Peyer's patch (tissue), 4 donors: ENCODE results near the gene MIF. TPM values are rescaled to one million over a fixed set of nuclear protein-coding genes. Genes with fewer than 3 reads are reported as not detected.

Source experiments
- DNase-seq, 3 donors: peaks; one replicate each; pipeline ENCODE4 v3.0.0-alpha.2; 2017 to 2019
- H3K27ac ChIP-seq, 4 donors: fragments of 200-600 bp; sonication (generic); one replicate each; pipeline ENCODE4 v1.5.1; 2016 to 2019
- H3K27me3 ChIP-seq, 2 donors: fragments of 200-600 bp; sonication (generic); one replicate each; pipeline ENCODE4 v1.5.1; 2019
- H3K36me3 ChIP-seq, 3 donors: fragments of 200-600 bp; sonication (generic); one replicate each; pipeline ENCODE4 v1.5.1; 2016 to 2019
- H3K4me1 ChIP-seq, 4 donors: fragments of 200-600 bp; sonication (generic); one replicate each; pipeline ENCODE4 v1.5.1; 2016 to 2019
- H3K4me3 ChIP-seq, 4 donors: fragments of 200-600 bp; sonication (generic); 1 replicate in 3 of 4; 2 replicates in 1 of 4; pipeline ENCODE4 v1.5.1; 2016 to 2019; ENCODE audit warnings: mild to moderate bottlenecking in 1 of 4
- H3K9me3 ChIP-seq, 4 donors: fragments of 200-600 bp; sonication (generic); one replicate each; pipeline ENCODE4 v1.5.1; 2016 to 2019; ENCODE audit warnings: mild to moderate bottlenecking in 1 of 4
- CTCF ChIP-seq, 6 experiments: fragments of 450-650 bp in 4 of 6; fragments of 200-600 bp in 2 of 6; sonication (generic) in 1 of 6; IDR thresholded peaks; one replicate each; pipeline ENCODE4 v1.5.1; 2017 to 2019; ENCODE audit warnings: antibody characterized with exemption in 6 of 6, mild to moderate bottlenecking in 3 of 6, moderate library complexity in 1 of 6
- POLR2A ChIP-seq, 2 donors: fragments of 450-650 bp; IDR thresholded peaks; one replicate each; pipeline ENCODE4 v1.5.1; 2017; ENCODE audit warnings: antibody characterized with exemption in 2 of 2, mild to moderate bottlenecking in 2 of 2, moderate library complexity in 2 of 2
- total RNA-seq, 4 donors: library from RNA; depleted of rRNA; stranded (reverse); fragments of >200 nt; gene quantifications; one replicate each; pipeline ENCODE4 v1.1.0, GENCODE V29; 2016

Gene MIF
- total RNA-seq, 4 donors from 2014 or later = 97.9 to 206 (median 151) TPM

- no peaks in the 10 kb centered on the region for H3K27me3 ChIP-seq
- no peak overlapping the region for H3K27ac ChIP-seq
- DNase-seq = no peak
- TF ChIP-seq POLR2A (IDR thresholded peaks at IDR 0.05) = no peak
- no peak for TF ChIP-seq CTCF (IDR thresholded peaks at IDR 0.05)
- H3K4me3 ChIP-seq = no peak overlapping the region
- H3K36me3 ChIP-seq = peaks cover 0 to 7% (median 0%) of the 10 kb centered on the region in 3 donors
- no peaks in the 10 kb centered on the region for H3K9me3 ChIP-seq
- no peaks in the 10 kb centered on the region for H3K4me1 ChIP-seq
Measured at GRCh38 chr22:23868580-23868979, 25.6 kb upstream of the MIF start.

DNA sequence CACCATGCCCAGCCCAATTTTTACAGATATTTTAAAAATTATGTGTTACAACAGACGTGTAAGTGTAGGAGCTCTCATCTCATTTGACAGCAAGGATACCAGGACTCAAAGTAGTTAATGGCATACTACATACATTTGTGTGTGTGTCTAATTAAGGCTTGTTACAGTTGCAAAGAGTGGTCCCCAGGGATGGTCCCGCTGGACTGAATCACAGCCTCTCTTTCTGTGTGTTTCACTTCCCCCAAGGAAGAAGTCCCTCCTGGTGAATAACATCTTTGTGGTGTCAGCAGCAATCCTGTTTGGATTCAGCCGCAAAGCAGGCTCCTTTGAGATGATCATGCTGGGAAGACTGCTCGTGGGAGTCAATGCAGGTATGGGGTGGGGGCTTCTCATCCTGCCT lies 19.3 kb upstream of the MIF start:
- no peak for DNase-seq
- Histone ChIP-seq H3K36me3 (no peaks in the 10 kb centered on the region), H3K27me3 (no peaks in the 10 kb centered on the region), H3K4me1 (no peaks in the 10 kb centered on the region), H3K4me3 (no peak overlapping the region), H3K27ac (no peak overlapping the region), H3K9me3 (no peaks in the 10 kb centered on the region)
- TF ChIP-seq CTCF (IDR thresholded peaks at IDR 0.05) (no peak), POLR2A (IDR thresholded peaks at IDR 0.05) (no peak)

- no peak for DNase-seq
- no peaks in the 10 kb centered on the region for H3K9me3 ChIP-seq
- no peaks in the 10 kb centered on the region for H3K36me3 ChIP-seq
- H3K27ac ChIP-seq = no peak overlapping the region
- no peaks in the 10 kb centered on the region for H3K4me1 ChIP-seq
- no peak overlapping the region for H3K4me3 ChIP-seq
- TF ChIP-seq CTCF (IDR thresholded peaks at IDR 0.05) (no peak), POLR2A (IDR thresholded peaks at IDR 0.05) (no peak)
- no peaks in the 10 kb centered on the region for H3K27me3 ChIP-seq
Measured at GRCh38 chr22:23875801-23876200, 18.4 kb upstream of the MIF start.

GRCh38 chr22:23877566-23877965 lies 16.6 kb upstream of the MIF start:
- DNase-seq = no peak
- no peak for TF ChIP-seq CTCF (IDR thresholded peaks at IDR 0.05)
- Histone ChIP-seq H3K4me1 (no peaks in the 10 kb centered on the region), H3K36me3 (no peaks in the 10 kb centered on the region), H3K4me3 (no peak overlapping the region), H3K9me3 (no peaks in the 10 kb centered on the region), H3K27me3 (no peaks in the 10 kb centered on the region), H3K27ac (no peak overlapping the region)

GRCh38 chr22:23878219-23878618 lies 16.0 kb upstream of the MIF start:
- Histone ChIP-seq H3K4me1 (no peaks in the 10 kb centered on the region), H3K4me3 (no peak overlapping the region), H3K9me3 (no peaks in the 10 kb centered on the region), H3K36me3 (no peaks in the 10 kb centered on the region), H3K27me3 (no peaks in the 10 kb centered on the region), H3K27ac (no peak overlapping the region)
- TF ChIP-seq CTCF (IDR thresholded peaks at IDR 0.05) (no peak), POLR2A (IDR thresholded peaks at IDR 0.05) (no peak)
- no peak for DNase-seq

DNA sequence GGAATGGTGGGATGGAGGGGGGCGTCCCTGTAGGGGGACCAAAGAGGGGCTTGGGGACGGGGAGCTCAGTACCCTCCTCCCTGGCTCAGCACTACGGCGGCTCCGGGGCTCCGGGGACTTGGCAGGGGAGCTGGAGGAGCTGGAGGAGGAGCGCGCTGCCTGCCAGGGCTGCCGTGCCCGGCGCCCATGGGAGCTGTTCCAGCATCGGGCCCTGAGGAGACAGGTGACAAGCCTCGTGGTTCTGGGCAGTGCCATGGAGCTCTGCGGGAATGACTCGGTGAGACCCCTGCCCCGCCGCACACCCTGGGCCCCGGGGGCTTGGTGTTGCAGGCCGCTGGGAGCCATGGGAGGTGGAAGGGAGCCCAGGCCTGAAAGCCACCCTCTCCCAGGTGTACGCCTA lies 11.8 kb upstream of the MIF start:
- no peak overlapping the region for H3K27ac ChIP-seq
- no peaks in the 10 kb centered on the region for H3K4me1 ChIP-seq

More for the DNA sequence above, 11.8 kb upstream of the MIF start:
- H3K4me3 ChIP-seq = no peak overlapping the region
- H3K9me3 ChIP-seq = no peaks in the 10 kb centered on the region
- TF ChIP-seq CTCF (IDR thresholded peaks at IDR 0.05) (no peak), POLR2A (IDR thresholded peaks at IDR 0.05) (no peak)
- no peak for DNase-seq
- no peaks in the 10 kb centered on the region for H3K27me3 ChIP-seq
- H3K36me3 ChIP-seq = no peaks in the 10 kb centered on the region
